GM18517 (cell line): ENCODE measurements around the gene SLC35B3.
"Not testable (repeated sequence)": the region's sequence is repeated elsewhere in the genome, so short reads cannot be mapped to it uniquely, and the experiment has no call there.

ENCODE experiments used
- ATAC-seq: cut with Tn5 transposase; IDR thresholded peaks from one replicate; pipeline ENCODE4 v1.9.1; 2021; ENCODE audit warnings: mild to moderate bottlenecking, moderate library complexity; ENCODE audit not compliant: unreplicated experiment

Gene SLC35B3

DNA sequence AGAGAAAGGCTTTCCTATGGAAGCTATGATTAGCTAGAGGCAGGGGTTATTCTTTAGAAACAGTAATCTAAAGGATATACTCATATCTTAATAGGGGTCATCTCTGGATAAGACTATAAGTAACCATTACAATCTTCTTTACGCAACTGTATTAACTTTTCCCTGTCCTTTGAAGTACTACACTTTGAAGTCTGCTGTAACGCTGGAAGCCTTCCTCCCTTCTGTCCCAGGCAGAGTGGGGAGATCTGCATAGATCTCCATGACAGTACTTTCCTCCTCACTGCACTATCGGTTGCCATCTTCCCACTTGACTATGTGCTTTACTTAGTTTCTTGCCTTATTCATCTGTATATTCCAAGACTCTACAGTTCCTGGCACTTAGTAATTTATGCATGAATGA is 20.1 kb downstream of the SLC35B3 start:
- no peak for ATAC-seq

DNA sequence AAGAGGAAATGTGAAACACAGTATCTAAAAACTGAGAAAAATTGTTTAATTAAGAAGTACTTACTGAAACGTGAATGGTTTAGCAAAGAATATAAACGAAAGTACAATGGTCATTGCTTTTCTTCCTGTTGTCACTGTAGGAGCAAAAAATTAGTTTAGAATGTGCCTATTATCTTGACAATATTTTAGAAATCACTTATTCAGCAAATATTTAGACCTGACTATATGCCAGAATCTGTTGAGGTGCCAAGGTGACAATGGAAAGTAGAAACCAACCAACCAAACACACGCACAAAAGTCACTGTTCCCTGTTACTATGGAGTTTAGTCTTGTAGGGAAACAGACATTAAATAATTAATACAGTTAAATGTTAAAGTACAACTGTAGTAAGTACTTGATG is 20.5 kb downstream of the SLC35B3 start:
- no peak for ATAC-seq

DNA sequence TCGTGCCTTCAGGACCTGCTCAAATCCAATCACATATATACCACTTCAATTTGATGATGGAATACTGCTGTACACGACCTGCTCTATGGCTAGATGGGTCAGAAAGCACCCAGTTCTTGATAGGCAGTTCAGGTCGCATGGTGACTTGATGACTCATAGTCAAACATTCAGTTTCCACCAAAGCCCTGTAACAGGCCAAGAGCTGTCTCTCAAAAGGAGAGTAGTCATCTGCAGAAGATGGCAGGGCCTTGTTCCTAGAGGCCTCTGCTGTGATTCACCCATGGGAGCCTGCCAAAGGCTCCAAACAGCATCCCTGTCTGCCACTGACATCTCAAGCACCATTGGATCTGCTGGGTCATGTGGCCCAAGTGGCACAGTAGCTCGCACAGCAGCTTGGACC is 29.4 kb downstream of the SLC35B3 start:
- ATAC-seq, result not testable (repeated sequence)

DNA sequence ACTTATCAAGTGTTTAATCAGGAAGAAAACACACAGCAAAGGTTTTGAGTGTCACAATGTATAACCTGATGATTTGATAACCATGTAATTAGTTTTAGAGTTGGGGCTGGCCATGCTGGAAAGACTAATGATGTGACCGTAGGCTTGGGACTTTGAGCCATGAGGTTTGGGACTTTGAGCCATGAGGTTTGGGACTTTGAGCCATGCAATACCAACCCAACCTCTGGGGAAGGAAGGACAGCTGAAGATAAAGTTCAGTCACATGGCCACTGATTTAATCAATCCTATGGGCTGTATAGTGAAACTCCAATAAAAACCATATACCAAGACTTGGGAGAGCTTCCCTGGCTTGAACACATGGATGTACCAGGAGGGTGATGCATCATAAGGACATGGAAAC is 32.8 kb downstream of the SLC35B3 start:
- ATAC-seq, result no peak

DNA sequence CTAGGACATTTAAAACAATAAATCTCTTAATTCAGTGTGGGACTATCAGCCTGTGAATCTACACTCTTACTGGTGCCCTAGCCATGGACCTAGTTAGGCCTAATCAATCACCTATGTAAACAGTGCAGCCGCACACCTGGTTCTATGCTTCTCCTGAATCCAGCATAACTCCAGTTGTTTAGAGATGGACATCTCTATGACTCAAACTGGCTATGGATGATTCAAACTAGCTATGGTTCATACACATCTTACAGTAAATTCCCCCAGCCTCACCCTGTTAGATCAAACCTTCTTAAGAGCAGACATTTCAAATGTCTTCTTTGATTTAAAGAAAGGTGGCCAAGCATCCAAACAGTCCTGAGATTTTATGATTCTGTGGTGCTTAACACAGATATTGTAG is 34.7 kb downstream of the SLC35B3 start:
- no peak for ATAC-seq

DNA sequence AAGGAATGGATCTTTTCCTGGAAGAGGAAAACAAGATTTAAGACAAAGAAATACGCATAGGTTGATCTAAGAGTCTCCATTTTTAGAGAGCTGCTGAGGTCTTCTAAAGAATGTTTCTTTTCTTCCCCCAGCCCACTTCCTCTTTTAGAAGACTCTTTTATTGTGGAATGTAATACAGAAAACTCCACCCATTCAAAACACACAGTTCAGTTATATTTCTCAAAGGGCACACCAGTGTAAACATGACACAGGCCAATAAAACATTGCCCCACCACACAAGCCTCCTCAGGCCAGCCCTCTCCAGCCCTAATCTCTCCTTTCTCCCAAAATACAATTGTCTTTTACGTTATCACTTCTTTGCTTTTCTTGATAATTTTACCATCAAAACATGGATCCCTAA is 42.8 kb downstream of the SLC35B3 start:
- ATAC-seq, result no peak

DNA sequence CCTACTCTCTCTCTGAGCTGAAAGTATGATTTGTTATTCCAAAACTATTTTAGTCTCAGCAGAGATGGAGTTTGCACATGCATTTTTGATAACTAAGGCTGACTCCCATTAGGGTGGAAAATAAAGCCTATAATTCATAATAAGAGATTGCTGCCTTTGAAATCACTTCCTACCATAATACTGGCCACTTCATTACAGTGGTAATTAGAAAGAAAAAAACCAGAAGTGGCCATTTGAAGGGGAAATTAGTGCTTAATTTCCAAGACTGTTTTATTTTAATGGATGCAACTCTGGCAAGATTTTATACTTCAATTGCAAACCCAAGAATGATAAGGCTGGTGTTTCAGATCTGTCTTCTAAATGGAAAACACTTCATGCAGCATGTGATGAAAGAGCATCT is 43.4 kb downstream of the SLC35B3 start:
- ATAC-seq, result no peak

DNA sequence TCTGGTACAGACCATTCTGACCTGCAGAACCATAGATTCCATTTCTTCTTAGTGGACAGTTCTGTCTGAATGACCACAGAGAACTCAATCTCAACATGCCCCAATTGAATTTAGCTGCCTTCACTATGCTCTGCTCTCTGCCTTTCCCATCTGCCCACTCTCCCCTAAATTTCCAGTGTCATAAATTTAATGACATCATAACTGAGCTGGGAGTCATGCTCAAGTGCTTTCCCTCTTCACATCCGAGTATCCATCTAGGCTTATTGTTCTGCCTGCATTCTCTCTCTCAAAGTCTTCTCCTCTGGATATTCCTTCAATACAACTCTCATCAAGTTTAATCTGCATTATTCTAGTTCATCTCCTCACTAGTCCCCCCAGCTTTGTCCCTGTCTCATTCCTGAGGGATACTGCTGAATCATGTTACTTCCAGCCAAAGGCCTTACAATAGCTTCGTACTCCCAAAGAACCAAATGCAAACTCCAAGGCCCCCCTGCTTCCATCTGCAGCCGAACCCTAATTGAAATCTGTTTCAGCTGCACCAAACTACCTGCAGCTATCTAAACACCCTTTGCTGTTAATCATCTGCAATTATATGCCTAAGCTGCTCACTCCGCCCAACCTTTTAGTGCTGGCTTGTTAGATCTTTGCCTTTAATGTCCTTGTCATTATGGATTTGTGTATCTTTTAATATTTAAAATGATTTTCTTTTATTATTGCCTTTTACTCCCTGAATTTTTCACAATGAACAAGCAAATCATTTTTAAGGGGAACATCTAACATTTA is 46.1 kb downstream of the SLC35B3 start:
- no peak for ATAC-seq

DNA sequence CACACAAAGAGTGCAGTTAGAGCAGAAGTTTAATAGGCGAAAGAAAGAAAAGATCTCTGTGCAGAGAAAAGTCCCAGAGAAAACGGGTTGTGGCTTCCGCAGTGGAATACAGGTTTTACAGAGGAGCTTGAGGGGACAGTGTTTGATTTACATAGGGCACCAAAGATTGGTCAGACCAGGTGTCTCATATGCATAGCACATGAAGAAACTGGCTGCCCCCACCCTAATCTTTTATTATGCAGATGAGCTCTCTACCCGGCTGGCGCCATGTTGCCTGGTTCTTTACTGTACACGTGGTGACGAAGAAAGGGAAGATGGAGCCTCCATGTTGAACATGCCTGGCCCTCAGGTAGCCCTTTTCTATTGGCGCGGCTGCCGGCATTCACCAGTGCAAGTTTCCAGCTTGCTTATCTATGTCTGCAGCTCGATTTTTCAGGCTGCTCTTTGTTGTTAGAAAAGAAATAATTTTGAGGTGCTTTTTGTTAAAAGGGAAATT is 47.4 kb downstream of the SLC35B3 start:
- ATAC-seq, result no peak

DNA sequence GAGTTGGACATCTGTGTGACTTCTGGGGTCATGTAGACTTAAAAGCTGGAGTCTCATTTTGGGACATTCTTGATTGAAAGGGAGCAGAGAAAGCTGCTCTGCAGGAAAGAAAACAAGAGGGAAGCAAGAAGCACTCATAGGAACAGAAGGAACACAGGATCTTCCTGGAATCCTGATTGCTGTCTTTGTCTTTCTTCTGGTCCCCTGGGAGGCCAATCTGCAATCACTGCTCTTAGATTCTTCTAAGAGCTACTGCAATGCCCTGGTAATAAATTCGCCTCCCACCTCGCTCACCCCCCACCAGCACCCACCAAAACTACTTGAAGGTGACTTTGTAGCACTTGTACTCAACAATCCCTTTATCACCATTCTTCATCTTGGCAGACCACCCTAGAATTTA is 51.8 kb downstream of the SLC35B3 start:
- no peak for ATAC-seq

DNA sequence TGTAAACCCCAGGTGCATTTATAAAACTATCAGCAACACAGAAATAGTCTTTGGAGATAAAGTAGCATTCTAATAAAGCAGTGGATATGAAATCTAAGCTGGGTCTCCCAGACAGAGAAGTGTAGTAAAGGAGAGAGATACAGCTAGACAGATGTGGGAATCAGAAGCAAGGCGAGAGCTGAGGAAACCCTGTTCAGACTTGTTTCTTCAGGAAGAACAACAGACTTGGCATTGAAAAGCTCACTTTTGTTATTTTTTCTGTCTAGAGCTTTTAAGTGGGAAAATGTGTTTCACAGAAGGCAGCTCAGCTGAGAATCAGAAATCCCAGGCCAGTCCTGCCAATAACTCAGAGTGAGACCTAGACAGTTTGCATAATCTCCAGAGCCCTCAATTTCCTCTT is 52.9 kb downstream of the SLC35B3 start:
- ATAC-seq, result no peak

DNA sequence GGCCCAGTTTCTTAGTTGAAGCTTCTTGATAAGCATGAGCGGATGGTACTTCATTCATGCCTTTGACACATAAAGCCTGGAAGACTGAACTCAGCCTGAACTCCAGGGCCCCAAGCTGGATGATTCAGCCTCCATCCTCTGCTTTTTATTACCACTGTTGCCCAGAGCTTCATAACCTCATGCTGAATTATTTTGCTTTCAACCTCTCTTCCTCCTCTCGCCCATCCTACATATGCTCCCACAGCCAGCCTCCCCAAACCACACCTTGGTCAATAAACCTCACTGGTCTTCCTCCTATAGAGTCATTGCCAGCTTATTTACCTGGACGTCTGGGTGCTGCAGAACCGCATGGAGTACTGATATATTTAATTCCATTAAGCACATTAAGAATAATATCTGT is 59.4 kb downstream of the SLC35B3 start:
- no peak for ATAC-seq
